LoVo (cell line): ENCODE data around the gene SLCO4A1.

Experiments
- DNase-seq: peaks from one replicate; pipeline ENCODE4 v3.0.0-alpha.2; 2016; ENCODE audit warnings: low spot score

Gene SLCO4A1

GRCh38 chr20:62701161-62702012 lies 59.1 kb downstream of the SLCO4A1 start:
- DNase-seq, result no peak

DNA sequence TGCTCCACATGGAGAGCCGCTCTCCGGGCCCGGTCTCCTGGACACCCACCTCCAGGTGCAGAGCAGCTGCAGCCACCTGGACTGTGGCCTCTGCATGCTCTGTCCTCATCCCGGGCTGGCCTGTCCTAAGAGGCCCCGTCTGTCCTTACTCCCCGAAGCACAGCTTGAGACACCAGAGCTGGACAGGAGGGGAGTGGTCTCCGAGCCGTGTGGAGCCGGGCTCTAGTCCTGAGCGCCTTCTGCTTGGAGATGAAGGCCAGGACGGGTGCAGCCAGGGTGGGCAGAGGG lies 59.7 kb downstream of the SLCO4A1 start:
- DNase-seq, result no peak

- DNase-seq, result peak; percentile 36
Measured at GRCh38 chr20:62702895-62703852, 60.9 kb downstream of the SLCO4A1 start.

GRCh38 chr20:62703853-62704228 lies 61.5 kb downstream of the SLCO4A1 start:
- no peak for DNase-seq

- peak; percentile 65 for DNase-seq
Measured at GRCh38 chr20:62704341-62704948, 62.1 kb downstream of the SLCO4A1 start.

DNA sequence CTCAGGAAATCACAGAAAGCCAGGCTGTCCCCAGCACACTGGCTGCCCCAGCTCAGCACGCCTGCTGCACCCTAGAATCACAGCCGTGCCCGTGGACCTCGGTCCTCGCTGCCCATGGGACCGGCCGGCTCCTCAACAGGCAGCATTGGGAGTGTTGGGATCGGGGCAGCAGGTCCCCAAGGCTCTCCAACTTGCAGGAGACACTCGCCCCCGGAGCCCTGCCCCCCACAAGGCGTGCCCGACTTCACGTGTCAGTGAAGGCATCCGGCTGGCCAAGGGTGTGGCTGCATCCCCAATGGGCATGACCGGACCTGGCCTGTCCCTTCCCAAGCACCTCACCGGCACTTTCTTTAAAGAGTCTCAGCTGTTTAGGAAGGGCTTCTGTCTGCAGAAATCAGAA lies 63.3 kb downstream of the SLCO4A1 start:
- no peak for DNase-seq

DNA sequence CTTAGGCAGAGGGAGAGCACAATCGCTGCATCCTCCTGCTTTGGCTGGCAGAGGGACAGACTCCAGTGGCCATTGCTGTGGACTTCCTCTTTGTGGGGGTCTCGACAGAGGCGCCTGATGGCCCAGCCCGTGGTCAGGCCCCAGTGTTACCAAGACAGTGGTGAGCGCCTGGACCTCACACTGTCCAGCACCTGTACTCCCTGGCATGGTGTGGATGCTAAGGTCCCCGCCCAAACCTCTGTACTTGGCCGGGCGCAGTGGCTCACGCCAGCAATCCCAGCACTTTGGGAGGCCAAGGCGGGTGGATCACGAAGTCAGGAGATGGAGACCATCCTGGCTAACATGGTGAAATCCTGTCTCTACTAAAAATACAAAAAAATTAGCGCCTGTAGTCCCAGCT lies 64.0 kb downstream of the SLCO4A1 start:
- no peak for DNase-seq

DNA sequence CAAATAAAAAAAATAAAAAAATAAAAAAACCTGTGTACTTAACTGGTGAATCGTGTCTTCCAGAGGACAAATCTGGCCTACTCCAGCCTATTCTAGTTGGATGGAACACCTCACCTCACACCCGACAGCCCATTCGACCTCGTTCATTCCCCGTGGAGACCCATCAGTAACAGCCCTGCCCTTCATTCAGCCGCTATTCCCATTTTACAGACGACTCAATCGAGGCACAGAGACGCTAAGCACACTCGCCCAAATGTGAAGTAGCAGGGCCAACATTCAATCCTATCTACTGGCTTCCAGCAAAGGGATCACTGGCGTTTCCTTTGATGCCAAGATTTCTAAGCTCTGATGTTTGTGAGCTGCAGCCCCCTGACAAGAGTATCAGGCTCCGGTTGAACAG lies 64.6 kb downstream of the SLCO4A1 start:
- DNase-seq, result no peak

DNA sequence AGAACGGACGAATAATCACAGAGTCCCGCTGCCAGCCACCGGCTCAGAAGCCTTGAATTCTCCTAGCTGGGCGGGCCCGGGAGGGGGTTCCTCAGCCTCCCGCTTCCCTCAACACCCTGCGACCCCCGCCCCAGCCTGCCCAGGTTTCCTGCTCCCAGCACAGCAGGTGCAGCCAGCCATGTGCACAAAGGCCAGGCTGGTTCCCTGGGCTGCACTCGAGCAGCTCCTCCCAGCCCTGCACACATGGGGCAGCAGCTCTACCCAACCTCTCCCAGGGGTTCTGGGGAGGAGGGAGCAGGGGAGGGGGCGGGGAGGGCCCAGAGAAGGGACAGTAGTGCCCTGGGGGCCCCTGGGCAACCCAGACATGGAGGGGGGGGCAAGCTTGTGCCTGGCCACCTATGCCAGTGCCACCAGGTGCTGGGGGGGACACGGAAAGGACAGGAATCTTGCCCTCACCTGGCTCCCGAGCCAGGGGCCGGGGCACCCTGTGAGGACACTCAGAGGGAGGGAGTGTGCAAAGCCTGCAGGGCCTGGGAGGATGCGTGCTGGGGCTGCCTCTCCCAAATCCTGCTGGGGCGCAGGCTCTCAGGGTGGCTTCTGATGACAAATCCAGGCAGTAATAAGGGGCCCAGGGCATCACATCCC lies 65.1 kb downstream of the SLCO4A1 start:
- no peak for DNase-seq

GRCh38 chr20:62707921-62708521 lies 65.7 kb downstream of the SLCO4A1 start:
- DNase-seq, result no peak

DNA sequence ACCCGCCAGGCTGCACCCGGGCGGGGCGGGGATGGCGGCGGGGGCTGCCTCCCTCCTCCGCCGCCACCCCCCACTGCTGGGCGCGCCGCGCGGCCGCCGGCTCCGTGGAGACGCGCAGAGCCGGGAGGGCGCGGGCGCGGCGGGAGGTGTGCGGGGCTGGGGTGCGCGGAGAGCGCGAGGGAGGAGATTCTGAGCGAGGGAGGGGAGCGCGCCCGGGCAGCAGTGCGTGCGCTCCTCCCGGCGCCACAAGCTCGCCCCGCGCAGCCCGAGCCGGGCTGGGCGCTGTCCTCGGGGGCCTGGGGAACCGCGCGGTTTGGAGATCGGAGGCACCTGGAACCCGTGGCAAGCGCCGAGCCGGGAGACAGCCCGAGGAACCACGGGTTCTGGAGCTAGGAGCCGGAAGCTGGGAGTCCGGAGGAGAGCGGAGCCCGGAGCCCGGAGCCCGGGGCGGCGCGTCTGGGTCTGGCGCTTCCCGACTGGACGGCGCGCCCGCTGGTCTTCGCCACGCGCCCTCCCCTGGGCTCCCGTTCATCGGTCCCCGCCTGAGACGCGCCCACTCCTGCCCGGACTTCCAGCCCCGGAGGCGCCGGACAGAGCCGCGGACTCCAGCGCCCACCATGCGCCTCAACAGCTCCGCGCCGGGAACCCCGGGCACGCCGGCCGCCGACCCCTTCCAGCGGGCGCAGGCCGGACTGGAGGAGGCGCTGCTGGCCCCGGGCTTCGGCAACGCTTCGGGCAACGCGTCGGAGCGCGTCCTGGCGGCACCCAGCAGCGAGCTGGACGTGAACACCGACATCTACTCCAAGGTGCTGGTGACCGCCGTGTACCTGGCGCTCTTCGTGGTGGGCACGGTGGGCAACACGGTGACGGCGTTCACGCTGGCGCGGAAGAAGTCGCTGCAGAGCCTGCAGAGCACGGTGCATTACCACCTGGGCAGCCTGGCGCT lies 66.6 kb downstream of the SLCO4A1 start, which contains the start of gene NTSR1:
NTSR1 (plus strand) TSS at position 246 of the 946 bp plus-strand sequence; CDS start at position 618, 372 bp downstream.
- no peak for DNase-seq

GRCh38 chr20:62709537-62709905 lies 67.2 kb downstream of the SLCO4A1 start:
- no peak for DNase-seq

GRCh38 chr20:62710221-62710885 lies 68.0 kb downstream of the SLCO4A1 start:
- DNase-seq, result no peak

- no peak for DNase-seq
Measured at GRCh38 chr20:62710886-62711702, 68.8 kb downstream of the SLCO4A1 start.

DNA sequence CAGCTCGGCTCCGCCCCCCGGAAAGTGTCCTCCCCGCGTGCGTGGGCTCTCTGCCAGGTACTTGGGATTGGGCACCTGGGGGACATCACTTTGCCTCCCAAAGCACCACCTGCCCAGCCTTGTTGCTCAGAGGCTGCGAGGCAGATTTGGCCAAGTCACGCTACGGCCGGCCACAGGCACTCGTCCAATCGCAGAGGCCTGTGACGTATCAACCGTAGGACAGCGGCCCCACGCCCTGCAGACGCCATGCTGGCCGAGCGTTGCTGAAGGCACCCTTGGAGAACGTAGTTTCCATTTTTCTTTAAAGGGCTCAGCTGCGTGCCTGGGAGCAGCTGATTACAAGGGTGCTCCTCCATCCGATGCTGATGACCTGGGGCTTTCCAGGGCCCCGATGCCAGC lies 69.4 kb downstream of the SLCO4A1 start:
- DNase-seq, result no peak

- DNase-seq, result no peak
Measured at GRCh38 chr20:62712606-62713005, 70.3 kb downstream of the SLCO4A1 start.

- no peak for DNase-seq
Measured at GRCh38 chr20:62714006-62714405, 71.7 kb downstream of the SLCO4A1 start.

- no peak for DNase-seq
Measured at GRCh38 chr20:62714799-62715198, 72.5 kb downstream of the SLCO4A1 start.

DNA sequence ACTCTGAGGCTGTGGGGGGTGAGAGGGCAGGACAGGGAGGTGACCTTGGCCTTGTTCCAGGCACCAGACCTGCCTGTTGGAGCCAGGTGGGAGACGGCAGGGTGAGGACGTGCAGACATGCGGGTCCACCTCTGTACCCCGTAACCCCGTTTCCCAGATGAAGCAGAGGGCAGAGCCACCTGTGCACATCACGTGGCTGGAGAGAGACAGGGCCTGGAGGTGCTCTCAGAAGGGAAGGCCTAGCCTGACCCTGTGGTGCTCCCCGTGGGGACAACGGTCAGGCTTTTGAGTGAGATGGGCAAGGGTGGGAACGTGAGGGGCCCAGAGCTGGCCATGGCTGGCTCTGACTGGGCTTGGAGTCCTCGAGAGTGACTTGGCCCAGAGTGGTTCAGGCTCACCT lies 72.9 kb downstream of the SLCO4A1 start:
- DNase-seq, result no peak
